IMR-90 (cell line): ENCODE measurements around the gene KLK10. TPM values are rescaled to one million over a fixed set of nuclear protein-coding genes. Genes with fewer than 3 reads are reported as not detected.

Experiments used
- ATAC-seq: fragments of 200-7000 bp; cut with Tn5 transposase; 2 replicates; pipeline ENCODE4 v1.9.1; 2020; ENCODE audit warnings: low read depth, mild to moderate bottlenecking, moderate library complexity
- BruUV-seq: library from RNA; stranded (reverse); fragments of 400-500 nt; replicated peaks from 2 replicates; lab custom pipeline; 2021; lab: Mats Ljungman, UMichigan
- CTCF ChIA-PET: fragments of 300-600 bp; formaldehyde crosslinking; extraction: SDS; loops from one replicate; lab custom pipeline; 2021; ENCODE audit warnings: antibody characterized with exemption; lab: Yijun Ruan, JAX
- POLR2A ChIA-PET: fragments of 300-600 bp; sonication (Branson Sonifier 250); formaldehyde crosslinking; loops from one replicate; lab custom pipeline; 2022; ENCODE audit warnings: antibody characterized with exemption; ENCODE audit not compliant: unreplicated experiment; lab: Charles Lee
- DNase-seq: peaks from one replicate; pipeline ENCODE4 v3.0.0; 2013
- H2AFZ ChIP-seq: replicated peaks from 2 replicates; pipeline ENCODE3; 2013; ENCODE audit warnings: low read length, mild to moderate bottlenecking; ENCODE audit not compliant: poor library complexity
- H2AK5ac ChIP-seq: 2 replicates; pipeline ENCODE4 v1.6.1; 2013; ENCODE audit warnings: low read depth, low read length, inconsistent platforms
- H2AK9ac ChIP-seq: replicated peaks from 2 replicates; pipeline ENCODE3; 2013; ENCODE audit warnings: mild to moderate bottlenecking, low read depth, low read length, moderate library complexity; ENCODE audit not compliant: poor library complexity
- H2BK120ac ChIP-seq: 2 replicates; pipeline ENCODE4 v1.6.1; 2013; ENCODE audit warnings: low read depth, low read length, inconsistent platforms
- H2BK15ac ChIP-seq: 3 replicates; pipeline ENCODE4 v1.6.1; 2013; ENCODE audit warnings: low read depth, low read length, inconsistent platforms
- H2BK20ac ChIP-seq: 2 replicates; pipeline ENCODE4 v1.6.1; 2013; ENCODE audit warnings: low read depth, mild to moderate bottlenecking, inconsistent platforms, low read length, moderate library complexity
- H2BK5ac ChIP-seq: 2 replicates; pipeline ENCODE4 v1.6.1; 2013; ENCODE audit warnings: mild to moderate bottlenecking, low read depth, low read length, inconsistent platforms; ENCODE audit not compliant: poor library complexity, severe bottlenecking
- H3K14ac ChIP-seq: replicated peaks from 2 replicates; pipeline ENCODE4 v1.6.1; 2013; ENCODE audit warnings: low read depth, low read length, inconsistent platforms
- H3K18ac ChIP-seq: 2 replicates; pipeline ENCODE4 v1.6.1; 2013; ENCODE audit warnings: low read depth, low read length, control low read depth
- H3K23ac ChIP-seq: 2 replicates; pipeline ENCODE4 v1.6.1; 2013; ENCODE audit warnings: low read depth, low read length, inconsistent platforms
- H3K27ac ChIP-seq: 2 replicates; pipeline ENCODE4 v1.5.1; 2013; ENCODE audit warnings: mild to moderate bottlenecking, control low read depth, low read length; ENCODE audit not compliant: insufficient read depth
- H3K27me3 ChIP-seq: 2 replicates; pipeline ENCODE4 v1.6.1; 2013; ENCODE audit warnings: low read length; ENCODE audit not compliant: control insufficient read depth, insufficient read depth
- H3K36me3 ChIP-seq: 2 replicates; pipeline ENCODE4 v1.6.1; 2013; ENCODE audit warnings: low read length, mixed read lengths; ENCODE audit not compliant: control insufficient read depth, insufficient read depth
- H3K4ac ChIP-seq: 2 replicates; pipeline ENCODE4 v1.6.1; 2013; ENCODE audit warnings: low read depth, low read length, inconsistent platforms
- H3K4me1 ChIP-seq: 2 replicates; pipeline ENCODE4 v1.6.1; 2013; ENCODE audit warnings: low read length, mixed read lengths; ENCODE audit not compliant: control insufficient read depth, insufficient read depth
- H3K4me2 ChIP-seq: 2 replicates; pipeline ENCODE4 v1.6.1; 2013; ENCODE audit warnings: low read depth, mild to moderate bottlenecking, control low read depth, low read length, moderate library complexity
- H3K4me3 ChIP-seq: 2 replicates; pipeline ENCODE4 v1.5.1; 2013; ENCODE audit warnings: low read depth, mild to moderate bottlenecking, control low read depth, low read length, moderate library complexity; ENCODE audit not compliant: insufficient read depth
- H3K56ac ChIP-seq: 2 replicates; pipeline ENCODE4 v1.6.1; 2013; ENCODE audit warnings: low read length, inconsistent platforms; ENCODE audit not compliant: insufficient read depth; ENCODE audit errors: extremely low read depth
- H3K79me1 ChIP-seq, 2 experiments: 2 replicates each; pipeline ENCODE4 v1.6.1; 2013; ENCODE audit warnings: low read length in 2 of 2, inconsistent platforms in 1 of 2, low read depth in 1 of 2
- H3K9ac ChIP-seq: 2 replicates; pipeline ENCODE4 v1.6.1; 2013; ENCODE audit warnings: low read depth, low read length, control low read depth
- H3K9me1 ChIP-seq: 2 replicates; pipeline ENCODE4 v1.6.1; 2013; ENCODE audit warnings: low read length, inconsistent platforms; ENCODE audit not compliant: insufficient read depth
- H3K9me3 ChIP-seq: 2 replicates; pipeline ENCODE4 v1.6.1; 2013; ENCODE audit warnings: low read length; ENCODE audit not compliant: control insufficient read depth, insufficient read depth
- H4K20me1 ChIP-seq: 2 replicates; pipeline ENCODE4 v1.6.1; 2013; ENCODE audit warnings: low read length, inconsistent platforms; ENCODE audit not compliant: insufficient read depth
- H4K5ac ChIP-seq: 2 replicates; pipeline ENCODE4 v1.6.1; 2013; ENCODE audit warnings: mild to moderate bottlenecking, low read depth, low read length, control low read depth
- H4K8ac ChIP-seq, 2 experiments: 2 replicates each; pipeline ENCODE4 v1.6.1; 2013; ENCODE audit warnings: low read depth in 2 of 2, low read length in 2 of 2, control low read depth in 1 of 2, inconsistent platforms in 1 of 2
- H4K91ac ChIP-seq: 2 replicates; pipeline ENCODE4 v1.6.1; 2013; ENCODE audit warnings: low read depth, low read length, inconsistent platforms; ENCODE audit not compliant: insufficient read depth
- BHLHE40 ChIP-seq: fragments of 150-350 bp; IDR thresholded peaks from 2 replicates; pipeline ENCODE4 v1.6.1; 2016; ENCODE audit warnings: mild to moderate bottlenecking, low read depth, low read length
- CEBPB ChIP-seq: IDR thresholded peaks from 2 replicates; pipeline ENCODE4 v1.6.1; 2012; ENCODE audit warnings: low read depth, low read length, improper control_type of control experiment
- ELK1 ChIP-seq: fragments of 150-350 bp; IDR thresholded peaks from 2 replicates; pipeline ENCODE4 v1.6.1; 2016; ENCODE audit warnings: low read depth, mild to moderate bottlenecking, low read length, moderate library complexity, borderline replicate concordance
- FOS ChIP-seq: fragments of 150-350 bp; IDR thresholded peaks from 2 replicates; pipeline ENCODE4 v1.6.1; 2016; ENCODE audit warnings: low read depth, low read length
- MAZ ChIP-seq: IDR thresholded peaks from 2 replicates; pipeline ENCODE4 v1.6.1; 2012; ENCODE audit warnings: low read depth, mild to moderate bottlenecking, low read length, improper control_type of control experiment, moderate library complexity, borderline replicate concordance
- MXI1 ChIP-seq: IDR thresholded peaks from 2 replicates; pipeline ENCODE4 v1.6.1; 2012; ENCODE audit warnings: low read depth, mild to moderate bottlenecking, low read length, moderate library complexity, borderline replicate concordance
- POLR2A ChIP-seq: IDR thresholded peaks from 2 replicates; pipeline ENCODE4 v1.6.1; 2012; ENCODE audit warnings: mild to moderate bottlenecking, low read depth, low read length
- RCOR1 ChIP-seq: IDR thresholded peaks from 2 replicates; pipeline ENCODE4 v1.6.1; 2012; ENCODE audit warnings: mild to moderate bottlenecking, low read length, improper control_type of control experiment; ENCODE audit not compliant: insufficient replicate concordance
- RFX5 ChIP-seq: IDR thresholded peaks from 2 replicates; pipeline ENCODE4 v1.8.0; 2012; ENCODE audit warnings: low read depth, mild to moderate bottlenecking, low read length, moderate library complexity
- SMC3 ChIP-seq: fragments of 150-350 bp; IDR thresholded peaks from 2 replicates; pipeline ENCODE4 v1.6.1; 2016; ENCODE audit warnings: low read depth, mild to moderate bottlenecking, antibody characterized with exemption, low read length, moderate library complexity
- USF2 ChIP-seq: fragments of 150-350 bp; IDR thresholded peaks from 2 replicates; pipeline ENCODE4 v1.6.1; 2017; ENCODE audit warnings: mild to moderate bottlenecking, antibody characterized with exemption, low read length, low read depth
- WGBS, 2 experiments: methylation state at CpG; one replicate each; pipeline versions ENCODE4 v1.1.5 to v1.1.7; 2013; ENCODE audit warnings: missing lambda C conversion rate in 2 of 2; ENCODE audit not compliant: insufficient read length in 1 of 2; ENCODE audit errors: extremely low coverage in 2 of 2; 5-methylcytosine and 5-hydroxymethylcytosine counted together
- dilution Hi-C: fragments of 300-500 bp; cut with HindIII; formaldehyde crosslinking; loops from one replicate; pipeline ENCODE4 v1.14.3; 2018; ENCODE audit warnings: low sequenced_read_pairs; ENCODE audit not compliant: unreplicated experiment
- in situ Hi-C: fragments of 300-500 bp; cut with MboI; formaldehyde crosslinking; loops from 3 replicates; pipeline ENCODE4 v1.14.3; 2019; ENCODE audit warnings: low sequenced_read_pairs, inconsistent platforms, mixed read lengths
- intact Hi-C: fragments of 100-400 bp; cut with micrococcal nuclease; formaldehyde crosslinking; loops from 2 replicates; pipeline ENCODE4 v1.10.0; 2022
- polyA plus RNA-seq, 3 experiments: library from polyadenylated mRNA; depleted of rRNA; stranded (reverse); fragments of >200 nt; gene quantifications; 2 replicates each; pipeline ENCODE4 v1.2.3, GENCODE V29; 2012; ENCODE audit warnings: low replicate concordance in 1 of 3
- total RNA-seq: library from RNA; depleted of rRNA; stranded (reverse); fragments of >200 nt; gene quantifications from 2 replicates; pipeline ENCODE4 v1.2.3, GENCODE V29; 2012

KLK10 gene
- total and polyA plus RNA-seq, 2 of the 4 experiments (the other 2 are of a cell fraction) = not detected

GRCh38 chr19:51002542-51003311 is 16.8 kb downstream of the KLK10 start:
- POLR2A ChIA-PET = no interaction called here
- no peak overlapping the region for H3K4me3 ChIP-seq
- H3K23ac ChIP-seq = no peak overlapping the region
- H3K4me1 ChIP-seq = no peaks in the 10 kb centered on the region
- 59% methylated on average over 14 of the region's 42 CpGs; no CpG with 5 or more reads in 1 of the 2 experiments for WGBS, 2 experiments
- in situ Hi-C loops (no loop called here), dilution Hi-C loops (no loop called here), intact Hi-C loops (no loop called here)
- peaks cover 10% of the 10 kb centered on the region for H3K9me3 ChIP-seq
- no peaks in the 10 kb centered on the region for H3K27me3 ChIP-seq
- H3K9ac ChIP-seq = no peak overlapping the region
- no TSS peak for BruUV-seq
- CTCF ChIA-PET = no interaction called here
- no peak overlapping the region for H2BK20ac ChIP-seq
- no peak overlapping the region for H3K27ac ChIP-seq
- TF ChIP-seq SMC3 (no peak), POLR2A (no peak), MXI1 (no peak), USF2 (no peak), ELK1 (no peak), RCOR1 (no peak), RFX5 (no peak), CEBPB (no peak), BHLHE40 (no peak), MAZ (no peak), FOS (no peak)
- DNase-seq = no peak
- no peak overlapping the region for H2BK5ac ChIP-seq
- ATAC-seq = no peak
- no peak overlapping the region for H3K4ac ChIP-seq
- no peaks in the 10 kb centered on the region for H3K79me1 ChIP-seq
- H4K5ac ChIP-seq = no peak overlapping the region
- no peak overlapping the region for H3K14ac ChIP-seq
- no peaks in the 10 kb centered on the region for H3K9me1 ChIP-seq
- no peak overlapping the region for H4K91ac ChIP-seq
- no peak overlapping the region for H2AK9ac ChIP-seq
- no peak overlapping the region for H3K18ac ChIP-seq
- no peak overlapping the region for H2BK15ac ChIP-seq
- peak overlapping the region; percentile 2 for H2AFZ ChIP-seq
- H2AK5ac ChIP-seq = no peak overlapping the region
- H3K36me3 ChIP-seq = no peaks in the 10 kb centered on the region
- no peak overlapping the region for H3K56ac ChIP-seq
- H3K4me2 ChIP-seq = no peak overlapping the region
- H4K8ac ChIP-seq = no peak overlapping the region
- H4K20me1 ChIP-seq = no peaks in the 10 kb centered on the region; the same call in 1 of the 2 replicates
- no peak overlapping the region for H2BK120ac ChIP-seq
